ENCODE data around the gene ARAP1.

The ARAP1 gene

DNA sequence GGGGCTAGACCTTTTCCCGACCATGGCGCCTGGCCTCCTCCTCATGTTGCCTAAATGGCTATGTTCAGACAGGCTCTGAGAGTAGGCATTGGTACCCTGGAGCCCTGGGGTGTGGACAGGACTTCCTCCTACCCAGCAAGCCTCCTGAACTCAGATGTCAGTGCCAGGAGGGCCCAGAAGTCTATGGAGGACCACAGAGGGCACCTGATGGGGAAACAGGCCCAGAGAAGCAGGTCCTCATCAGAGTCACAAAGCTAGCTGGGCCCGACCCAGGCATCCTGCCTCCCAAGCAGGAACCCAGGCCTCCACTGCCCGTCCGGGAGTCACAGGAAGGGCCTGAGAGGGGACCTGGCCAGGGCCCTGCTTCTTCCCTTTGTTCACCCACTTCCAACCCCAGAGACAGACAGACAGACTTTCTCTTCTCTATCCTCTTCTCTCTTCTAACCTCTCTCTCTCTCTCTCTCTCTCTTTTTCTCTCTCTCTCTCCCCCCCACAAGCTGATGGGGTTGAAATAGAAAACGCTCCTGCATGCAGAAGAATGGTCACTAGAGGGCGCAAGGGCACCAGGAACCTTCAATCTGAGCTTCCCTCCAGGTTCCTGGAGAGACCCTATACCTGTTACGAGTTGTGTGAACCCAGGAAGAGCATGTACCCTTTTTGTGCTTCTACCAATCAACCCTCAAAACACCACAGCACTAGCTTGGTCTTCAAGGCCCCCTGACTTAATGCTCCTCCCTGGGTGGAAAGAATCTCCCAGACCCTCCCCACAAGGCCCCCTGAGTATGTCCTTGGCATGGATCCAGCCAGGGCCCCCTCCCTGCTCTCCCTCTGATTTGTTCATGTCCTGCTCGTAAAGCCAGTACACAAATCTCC, 27.1 kb downstream of the ARAP1 start:
- DNase-seq (ENCODE audit: low spot score), result no peak
- Histone ChIP-seq H3K27ac (no peak overlapping the region), H3K4me3 (no peak overlapping the region)
- TF ChIP-seq, protein P1, sequence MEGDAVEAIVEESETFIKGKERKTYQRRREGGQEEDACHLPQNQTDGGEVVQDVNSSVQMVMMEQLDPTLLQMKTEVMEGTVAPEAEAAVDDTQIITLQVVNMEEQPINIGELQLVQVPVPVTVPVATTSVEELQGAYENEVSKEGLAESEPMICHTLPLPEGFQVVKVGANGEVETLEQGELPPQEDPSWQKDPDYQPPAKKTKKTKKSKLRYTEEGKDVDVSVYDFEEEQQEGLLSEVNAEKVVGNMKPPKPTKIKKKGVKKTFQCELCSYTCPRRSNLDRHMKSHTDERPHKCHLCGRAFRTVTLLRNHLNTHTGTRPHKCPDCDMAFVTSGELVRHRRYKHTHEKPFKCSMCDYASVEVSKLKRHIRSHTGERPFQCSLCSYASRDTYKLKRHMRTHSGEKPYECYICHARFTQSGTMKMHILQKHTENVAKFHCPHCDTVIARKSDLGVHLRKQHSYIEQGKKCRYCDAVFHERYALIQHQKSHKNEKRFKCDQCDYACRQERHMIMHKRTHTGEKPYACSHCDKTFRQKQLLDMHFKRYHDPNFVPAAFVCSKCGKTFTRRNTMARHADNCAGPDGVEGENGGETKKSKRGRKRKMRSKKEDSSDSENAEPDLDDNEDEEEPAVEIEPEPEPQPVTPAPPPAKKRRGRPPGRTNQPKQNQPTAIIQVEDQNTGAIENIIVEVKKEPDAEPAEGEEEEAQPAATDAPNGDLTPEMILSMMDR (IDR thresholded peaks at IDR 0.05), result peak; percentile 85

DNA sequence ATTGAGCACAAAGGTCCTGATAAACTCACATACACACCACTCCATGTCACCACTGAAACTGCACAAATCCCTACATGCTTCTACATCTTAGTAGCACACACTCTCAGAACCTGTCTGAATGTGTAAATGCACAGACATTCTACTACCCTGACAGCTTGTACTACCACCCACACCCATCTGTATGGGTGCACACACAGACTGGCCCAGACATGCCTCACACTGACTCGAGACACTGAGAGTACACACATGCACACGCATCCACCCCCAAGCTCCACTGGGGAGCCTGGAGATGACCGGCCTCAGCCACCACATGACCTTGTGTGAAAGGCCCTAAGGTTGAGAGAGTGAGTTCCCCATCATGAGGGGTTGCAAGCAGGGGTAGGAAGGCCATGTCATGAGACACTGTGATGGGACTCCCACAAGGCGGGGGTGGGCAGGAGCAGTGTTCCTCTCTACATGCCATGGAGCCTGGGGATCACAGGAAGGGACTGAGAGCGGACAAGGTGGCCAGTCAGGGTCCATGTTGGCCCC, 28.1 kb downstream of the ARAP1 start:
- DNase-seq (ENCODE audit: low spot score), result no peak
- TF ChIP-seq, protein P1 (IDR thresholded peaks at IDR 0.05), result no peak
- no peak overlapping the region for H3K27ac ChIP-seq
- no peak overlapping the region for H3K4me3 ChIP-seq

DNA sequence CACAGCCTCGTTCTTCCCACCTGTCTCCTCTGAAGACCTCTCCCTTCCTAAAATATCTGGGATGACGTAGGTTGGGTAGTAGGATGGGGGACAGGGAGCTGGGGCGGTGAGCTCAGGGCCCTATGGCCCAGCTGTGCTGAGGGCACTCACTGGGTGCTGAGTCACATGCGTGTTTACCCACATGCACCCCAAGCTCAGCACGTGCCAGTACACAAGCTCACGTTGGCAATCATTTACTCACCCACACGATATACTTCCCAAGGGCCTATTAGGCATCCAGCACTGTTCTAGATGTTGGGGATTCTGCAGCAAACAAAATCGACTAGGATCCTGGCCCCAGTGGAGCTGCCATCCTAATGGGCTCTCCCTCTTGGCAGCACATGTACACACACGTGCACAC, 28.7 kb downstream of the ARAP1 start:
- Histone ChIP-seq H3K4me3 (no peak overlapping the region), H3K27ac (no peak overlapping the region)
- DNase-seq (ENCODE audit: low spot score), result no peak
- TF ChIP-seq, protein P1 (IDR thresholded peaks at IDR 0.05), result no peak

DNA sequence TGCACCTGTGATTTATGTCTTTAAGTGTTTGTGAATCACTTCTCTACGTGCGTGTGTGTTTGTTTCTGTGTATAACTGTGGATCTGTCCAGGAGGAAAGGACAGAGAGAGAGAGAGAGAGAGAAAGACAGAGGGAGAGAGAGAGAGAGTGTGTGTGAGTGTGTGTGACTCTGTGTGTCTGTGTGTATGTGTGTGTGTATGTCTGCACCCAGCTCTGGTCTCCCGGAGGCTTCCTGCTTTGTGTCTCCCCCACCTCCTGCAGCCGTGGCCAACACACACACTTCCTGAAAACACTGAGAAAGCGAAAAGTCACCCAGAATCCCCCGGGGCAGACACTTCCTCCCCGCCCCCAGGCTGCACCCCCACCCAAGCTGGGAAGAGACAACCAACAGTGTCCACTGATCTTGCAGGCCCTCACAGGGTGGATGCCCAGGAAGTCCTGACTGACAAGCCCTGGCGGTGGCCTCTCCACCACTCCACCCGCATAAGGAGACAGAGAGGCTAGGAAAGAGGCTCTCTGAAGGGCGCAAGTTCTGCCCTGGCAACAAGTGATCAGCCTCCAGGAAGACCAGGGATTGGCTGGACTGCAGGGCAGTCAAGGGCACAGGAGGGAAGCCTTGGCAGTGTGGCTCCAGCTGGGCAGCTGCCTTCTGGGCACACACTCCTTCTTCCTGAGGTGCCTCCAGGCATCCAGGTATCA, 30.0 kb downstream of the ARAP1 start:
- Histone ChIP-seq H3K4me3 (peak overlapping the region; percentile 82), H3K27ac (peak overlapping the region; percentile 62 to 83)
- peak; percentile 94 for DNase-seq (ENCODE audit: low spot score)
- TF ChIP-seq, protein P1 (IDR thresholded peaks at IDR 0.05), result no peak

DNA sequence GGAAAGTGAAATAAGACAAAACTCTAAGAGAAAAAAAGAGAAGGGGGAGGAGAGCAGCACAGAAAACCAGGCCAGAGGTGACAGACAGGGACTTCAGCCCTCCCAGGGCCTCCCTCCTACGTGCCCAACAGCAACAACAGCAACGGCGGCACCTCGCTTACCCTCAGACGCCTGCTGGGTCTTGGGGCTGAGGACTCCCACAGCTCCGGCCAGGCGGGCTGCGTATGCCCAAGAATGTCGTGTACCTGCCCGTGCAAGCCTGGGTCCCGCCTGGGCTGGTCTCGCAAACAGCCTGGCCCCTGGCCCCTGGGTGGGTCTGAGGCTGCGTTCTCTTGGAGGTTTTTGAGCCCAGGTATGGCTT, 30.5 kb downstream of the ARAP1 start:
- Histone ChIP-seq H3K4me3 (peak overlapping the region; percentile 82), H3K27ac (peak overlapping the region; percentile 62 to 83)
- DNase-seq (ENCODE audit: low spot score), result no peak
- TF ChIP-seq, protein P1 (IDR thresholded peaks at IDR 0.05), result no peak

DNA sequence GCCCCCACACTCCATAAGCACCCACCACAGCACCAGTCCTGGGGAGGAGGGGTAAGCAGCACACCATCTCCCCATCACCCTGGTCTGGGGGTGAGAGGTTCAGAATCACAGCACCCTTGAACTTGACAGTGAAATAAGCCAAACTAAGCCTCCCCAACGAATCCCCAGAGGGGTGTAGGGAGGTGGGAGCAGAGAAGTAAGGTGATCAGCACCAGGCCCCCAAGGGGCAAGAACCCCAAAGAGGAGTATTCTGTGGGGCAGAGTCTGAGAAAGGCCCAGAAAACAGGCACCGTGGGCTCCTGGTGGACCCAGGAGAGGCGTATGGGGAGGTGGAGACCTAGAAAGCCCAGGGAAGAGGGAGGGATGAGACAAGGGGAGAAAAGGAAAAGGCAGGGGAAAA, 30.9 kb downstream of the ARAP1 start:
- DNase-seq (ENCODE audit: low spot score), result no peak
- Histone ChIP-seq H3K27ac (peak overlapping the region; percentile 62 to 83), H3K4me3 (peak overlapping the region; percentile 82)
- TF ChIP-seq, protein P1 (IDR thresholded peaks at IDR 0.05), result no peak
